HepG2 (cell line): ENCODE measurements around the gene ANAPC10. TPM values are rescaled to one million over a fixed set of nuclear protein-coding genes. Genes with fewer than 3 reads are reported as not detected.

ENCODE experiments used
- ATAC-seq: fragments of 200-7000 bp; cut with Tn5 transposase; 3 replicates; pipeline ENCODE4 v1.9.1; 2020; ENCODE audit warnings: mild to moderate bottlenecking, moderate library complexity
- BruUV-seq: library from RNA; stranded (reverse); fragments of 400-500 nt; replicated peaks from 2 replicates; lab custom pipeline; 2021; lab: Mats Ljungman, UMichigan
- CTCF ChIA-PET: fragments of 300-600 bp; formaldehyde crosslinking; extraction: SDS; loops from one replicate; lab custom pipeline; 2021; ENCODE audit warnings: low total read pairs, inconsistent platforms, low intra/inter-chr PET ratio; lab: Yijun Ruan, JAX
- POLR2A ChIA-PET: fragments of 350-600 bp; sonication (Branson Sonifier 250); formaldehyde crosslinking; loops from one replicate; lab custom pipeline; 2020; ENCODE audit warnings: antibody characterized with exemption, inconsistent platforms; lab: Yijun Ruan, JAX
- DNase-seq: peaks from one replicate; pipeline ENCODE4 v3.0.0-alpha.2; 2015; ENCODE audit warnings: low spot score
- FAIRE-seq: peaks from 3 replicates; lab custom pipeline; 2011; peaks lifted over from hg19 to GRCh38; lab: Jason Lieb, UNC
- H2AFZ ChIP-seq: one replicate; pipeline ENCODE4 v1.6.1; 2011; ENCODE audit warnings: low read length, inconsistent platforms
- H3K27ac ChIP-seq: fragments of 300-600 bp; 3 replicates; pipeline ENCODE4 v1.8.0; 2011; ENCODE audit warnings: mixed run types, mild to moderate bottlenecking, mixed read lengths, low read length, inconsistent platforms; ENCODE audit not compliant: insufficient read depth; ENCODE audit errors: extremely low read length
- H3K27me3 ChIP-seq, 2 experiments: fragments of 200-600 bp in 1 of 2; 2 replicates in 1 of 2; 3 replicates in 1 of 2; pipeline versions ENCODE4 v1.6.0 to v1.8.0; 2011; ENCODE audit warnings: low read length in 2 of 2, mild to moderate bottlenecking in 2 of 2, moderate library complexity in 2 of 2, inconsistent platforms in 1 of 2; ENCODE audit not compliant: insufficient read depth in 2 of 2, control insufficient read depth in 1 of 2
- H3K36me3 ChIP-seq, 2 experiments: fragments of 200-600 bp in 1 of 2; replicated peaks in 1 of 2; 2 replicates in 1 of 2; 3 replicates in 1 of 2; pipeline versions ENCODE4 v1.5.1 to v1.8.0; 2011; ENCODE audit warnings: low read length in 2 of 2, inconsistent platforms in 1 of 2; ENCODE audit not compliant: insufficient read depth in 2 of 2, control insufficient read depth in 1 of 2
- H3K4me1 ChIP-seq: 2 replicates; pipeline ENCODE4 v1.5.1; 2012; ENCODE audit warnings: low read length, inconsistent platforms; ENCODE audit not compliant: insufficient read depth
- H3K4me2 ChIP-seq: 2 replicates; pipeline ENCODE4 v1.6.0; 2011; ENCODE audit warnings: low read depth, low read length, inconsistent platforms
- H3K4me3 ChIP-seq, 3 experiments: fragments of 200-600 bp in 1 of 3; sonication (generic), shearing (Covaris generic) in 1 of 3; replicated peaks in 1 of 3; 2 replicates each; pipeline ENCODE4 v1.5.1; 2011 to 2016; ENCODE audit warnings: low read length in 3 of 3, inconsistent platforms in 2 of 3, low read depth in 2 of 3, mild to moderate bottlenecking in 2 of 3, control low read depth in 1 of 3, mixed read lengths in 1 of 3; ENCODE audit not compliant: insufficient read depth in 1 of 3
- H3K79me2 ChIP-seq: one replicate; pipeline ENCODE4 v1.6.1; 2011; ENCODE audit warnings: low read length, inconsistent platforms; ENCODE audit not compliant: insufficient read depth
- H3K9ac ChIP-seq: 2 replicates; pipeline ENCODE4 v1.6.0; 2011; ENCODE audit warnings: mild to moderate bottlenecking, low read depth, low read length, inconsistent platforms; ENCODE audit not compliant: insufficient read depth
- H3K9me3 ChIP-seq: 2 replicates; pipeline ENCODE4 v1.5.1; 2012; ENCODE audit warnings: mild to moderate bottlenecking, low read length
- H4K20me1 ChIP-seq: 2 replicates; pipeline ENCODE4 v1.6.0; 2011; ENCODE audit warnings: inconsistent platforms, mild to moderate bottlenecking, low read length, moderate library complexity; ENCODE audit not compliant: insufficient read depth
- CENPX ChIP-seq: sonication (generic); formaldehyde crosslinking; IDR thresholded peaks from 2 replicates; pipeline ENCODE4 v1.9.0; 2021; ENCODE audit warnings: mild to moderate bottlenecking, missing genetic modification reagents, moderate library complexity
- DMTF1 ChIP-seq: sonication (generic); formaldehyde crosslinking; IDR thresholded peaks from 2 replicates; pipeline ENCODE4 v1.4.0; 2020; ENCODE audit warnings: mild to moderate bottlenecking, missing genetic modification reagents
- NCOA1 ChIP-seq: sonication (generic); formaldehyde crosslinking; IDR thresholded peaks from 2 replicates; pipeline ENCODE4 v1.9.0; 2021; ENCODE audit warnings: missing genetic modification reagents
- PHF5A ChIP-seq: IDR thresholded peaks from one replicate; pipeline ENCODE4 v1.6.1; 2018; ENCODE audit warnings: low read depth, missing genetic modification reagents; ENCODE audit not compliant: unreplicated experiment
- SMYD3 ChIP-seq: sonication (generic); formaldehyde crosslinking; IDR thresholded peaks from 2 replicates; pipeline ENCODE4 v1.8.1; 2023; ENCODE audit warnings: mild to moderate bottlenecking, missing genetic modification reagents
- ZBTB25 ChIP-seq: IDR thresholded peaks from 2 replicates; pipeline ENCODE4 v1.6.1; 2018; ENCODE audit warnings: missing genetic modification reagents
- ZMYM2 ChIP-seq: sonication (generic); formaldehyde crosslinking; IDR thresholded peaks from 2 replicates; pipeline ENCODE4 v1.8.0; 2022; ENCODE audit warnings: mild to moderate bottlenecking, missing genetic modification reagents
- ZNF639 ChIP-seq: conservative IDR thresholded peaks from 2 replicates; pipeline ENCODE4 v1.6.1; 2018; ENCODE audit warnings: missing genetic modification reagents
- WGBS: methylation state at CpG from one replicate; pipeline ENCODE4 v1.1.6; 2017; ENCODE audit warnings: low lambda C conversion rate; 5-methylcytosine and 5-hydroxymethylcytosine counted together
- in situ Hi-C: cut with HindIII; loops from 2 replicates; pipeline ENCODE4 v1.10.0; 2017; ENCODE audit warnings: low pct_unique_long_range_greater_than_20kb; ENCODE audit not compliant: extremely low pct_ligation_motif_present
- intact Hi-C: fragments of 100-400 bp; cut with micrococcal nuclease; formaldehyde crosslinking; loops from one replicate; pipeline ENCODE4 v1.10.0; 2022; ENCODE audit not compliant: unreplicated experiment
- polyA plus RNA-seq, 8 experiments: library from polyadenylated mRNA; depleted of rRNA in 3 of 8; stranded (reverse) in 7 of 8; unstranded in 1 of 8; fragments of >200 nt; fragmentation: Illumina TruSeq in 4 of 8; extraction: Trizol in 4 of 8; gene quantifications; 2 replicates each; pipeline versions ENCODE4 v1.2.1 to v1.2.3, GENCODE V29; 2011 to 2016; ENCODE audit warnings: low read depth in 4 of 8, missing spikeins in 1 of 8, mixed read lengths in 1 of 8; ENCODE audit not compliant: insufficient read depth in 1 of 8
- total RNA-seq, 5 experiments: library from RNA; depleted of rRNA; stranded (reverse); fragments of >200 nt; fragmentation: Illumina TruSeq; extraction: Trizol; gene quantifications; 2 replicates each; pipeline ENCODE4 v1.2.3, GENCODE V29; 2016; ENCODE audit warnings: low read depth in 1 of 5

ANAPC10 gene
- total and polyA plus RNA-seq, 2 of the 13 experiments (the other 11 are each of a cell fraction or from before 2014, with no cell fraction given), result 21.9 to 32.7 TPM

- in situ Hi-C loops, result no loop called here
- H3K9me3 ChIP-seq, result no peaks in the 10 kb centered on the region
- CTCF ChIA-PET, result no interaction called here
- no peak overlapping the region for H3K4me2 ChIP-seq
- intact Hi-C loops, result no loop called here
- H3K36me3 ChIP-seq, result no peaks in the 10 kb centered on the region
- no TSS peak for BruUV-seq
- POLR2A ChIA-PET, result no interaction called here
- 16% methylated on average over 2 of the region's 2 CpGs for WGBS
- no peak overlapping the region for H3K9ac ChIP-seq
- H3K4me1 ChIP-seq, result no peaks in the 10 kb centered on the region
- no peak for FAIRE-seq
- no peak overlapping the region for H3K27ac ChIP-seq
- H3K27me3 ChIP-seq, result no peaks in the 10 kb centered on the region
- no peak overlapping the region for H2AFZ ChIP-seq
- H4K20me1 ChIP-seq, result no peaks in the 10 kb centered on the region
- ATAC-seq, result no peak
- no peak for DNase-seq
- H3K4me3 ChIP-seq, result no peak overlapping the region
- TF ChIP-seq ZBTB25 (CRISPR knock-in tag), result no peak
- no peak for TF ChIP-seq DMTF1 (CRISPR knock-in tag)
- no peak for TF ChIP-seq ZNF639 (CRISPR knock-in tag)
- no peak for TF ChIP-seq PHF5A (CRISPR knock-in tag)
- TF ChIP-seq NCOA1 (CRISPR knock-in tag), result no peak
- TF ChIP-seq CENPX, result no peak
- TF ChIP-seq ZMYM2 (CRISPR knock-in tag), result no peak
- no peak for TF ChIP-seq SMYD3 (CRISPR knock-in tag)
- TF ChIP-seq, all 625 proteins: peak for 0
- no peaks in the 10 kb centered on the region for H3K79me2 ChIP-seq
Measured at GRCh38 chr4:144975718-144976117, 122.3 kb downstream of the ANAPC10 start.
